AG09309 (cell line): Measurements from ENCODE around the gene SMARCD1.
A peak's percentile ranks its signal among the peaks of the same experiment; 100 is the strongest.

Experiments
- DNase-seq: peaks from one replicate; pipeline ENCODE4 v3.0.0-alpha.2; 2010; ENCODE audit warnings: low read depth
- H3K4me3 ChIP-seq: 2 replicates; pipeline ENCODE4 v1.5.1; 2011; ENCODE audit warnings: mild to moderate bottlenecking, low read depth, low read length, moderate library complexity; ENCODE audit not compliant: control insufficient read depth
- TF ChIP-seq, protein P1 (sequence below): IDR thresholded peaks from 2 replicates; pipeline ENCODE4 v1.5.1; 2011; ENCODE audit warnings: mild to moderate bottlenecking, low read depth, low read length, inconsistent platforms; ENCODE audit not compliant: insufficient read depth, control insufficient read depth; ENCODE audit errors: missing control alignments

Gene SMARCD1

GRCh38 chr12:50050410-50051098 is 34.6 kb upstream of the SMARCD1 start:
- H3K4me3 ChIP-seq: peak overlapping the region; percentile 26

DNA sequence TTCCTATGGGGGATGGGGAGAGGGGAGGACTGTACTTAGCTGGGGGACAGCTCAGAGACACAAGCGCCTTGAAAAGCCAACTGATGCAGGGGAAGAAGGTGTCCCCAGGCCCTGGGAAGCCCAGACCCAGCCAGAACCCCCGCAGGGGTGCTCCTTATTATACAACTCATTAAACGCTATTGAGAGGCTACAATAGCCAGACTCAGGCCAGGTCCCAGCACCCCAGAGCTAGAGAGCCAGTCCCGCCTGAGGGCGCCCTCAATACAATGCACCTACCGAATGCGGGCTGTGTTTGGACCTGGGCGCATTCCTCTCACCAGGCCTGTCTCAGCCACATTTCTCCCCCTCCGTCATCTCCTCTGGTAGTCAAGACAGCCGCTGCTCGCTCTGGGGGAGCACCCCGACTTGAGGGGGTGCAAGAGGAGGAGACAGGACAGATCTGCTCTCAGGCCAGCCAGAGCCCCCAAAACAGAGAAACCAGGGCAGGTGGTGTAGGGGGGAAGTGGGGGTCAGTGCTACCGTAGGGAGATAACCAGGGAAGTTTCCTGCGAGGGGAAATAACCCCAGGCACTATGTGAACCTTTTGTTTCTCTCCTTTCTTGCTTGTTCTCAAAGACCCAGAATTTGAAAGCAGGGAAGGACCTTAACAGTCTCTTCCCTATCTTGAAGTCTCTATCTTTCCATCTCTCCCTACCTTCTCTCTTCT is 33.9 kb upstream of the SMARCD1 start:
- TF ChIP-seq, protein P1, sequence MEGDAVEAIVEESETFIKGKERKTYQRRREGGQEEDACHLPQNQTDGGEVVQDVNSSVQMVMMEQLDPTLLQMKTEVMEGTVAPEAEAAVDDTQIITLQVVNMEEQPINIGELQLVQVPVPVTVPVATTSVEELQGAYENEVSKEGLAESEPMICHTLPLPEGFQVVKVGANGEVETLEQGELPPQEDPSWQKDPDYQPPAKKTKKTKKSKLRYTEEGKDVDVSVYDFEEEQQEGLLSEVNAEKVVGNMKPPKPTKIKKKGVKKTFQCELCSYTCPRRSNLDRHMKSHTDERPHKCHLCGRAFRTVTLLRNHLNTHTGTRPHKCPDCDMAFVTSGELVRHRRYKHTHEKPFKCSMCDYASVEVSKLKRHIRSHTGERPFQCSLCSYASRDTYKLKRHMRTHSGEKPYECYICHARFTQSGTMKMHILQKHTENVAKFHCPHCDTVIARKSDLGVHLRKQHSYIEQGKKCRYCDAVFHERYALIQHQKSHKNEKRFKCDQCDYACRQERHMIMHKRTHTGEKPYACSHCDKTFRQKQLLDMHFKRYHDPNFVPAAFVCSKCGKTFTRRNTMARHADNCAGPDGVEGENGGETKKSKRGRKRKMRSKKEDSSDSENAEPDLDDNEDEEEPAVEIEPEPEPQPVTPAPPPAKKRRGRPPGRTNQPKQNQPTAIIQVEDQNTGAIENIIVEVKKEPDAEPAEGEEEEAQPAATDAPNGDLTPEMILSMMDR: no peak
- no peak overlapping the region for H3K4me3 ChIP-seq
- DNase-seq: no peak

More at GRCh38 chr12:50050410-50051098, 34.6 kb upstream of the SMARCD1 start:
- TF ChIP-seq, protein P1: no peak
- DNase-seq: no peak

DNA sequence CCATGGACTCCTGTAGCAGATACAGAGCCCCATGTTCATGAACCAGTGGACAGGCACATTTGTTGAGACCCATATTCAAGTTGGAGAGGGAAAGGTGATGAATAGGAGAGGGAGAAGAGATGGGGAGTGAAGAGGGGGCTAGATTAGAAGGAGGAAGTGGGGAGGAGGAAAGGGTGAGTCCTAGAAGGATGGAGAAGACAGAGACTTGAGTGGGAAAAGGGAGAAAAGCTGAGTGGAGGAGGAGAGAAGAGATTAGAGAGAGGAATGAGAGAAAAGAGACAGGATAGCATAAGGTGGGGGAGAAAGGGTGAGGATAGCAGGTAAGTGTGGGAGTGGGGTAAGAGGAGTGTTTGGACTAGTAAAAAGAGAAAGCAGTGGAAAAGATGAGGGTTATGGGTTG is 32.6 kb upstream of the SMARCD1 start:
- H3K4me3 ChIP-seq: no peak overlapping the region
- DNase-seq: no peak
- TF ChIP-seq, protein P1: no peak

- TF ChIP-seq, protein P1: no peak
- DNase-seq: no peak
- no peak overlapping the region for H3K4me3 ChIP-seq
Observed at GRCh38 chr12:50052964-50053363, 32.2 kb upstream of the SMARCD1 start.

GRCh38 chr12:50053583-50053982 is 31.6 kb upstream of the SMARCD1 start:
- TF ChIP-seq, protein P1: no peak
- DNase-seq: no peak
- no peak overlapping the region for H3K4me3 ChIP-seq

DNA sequence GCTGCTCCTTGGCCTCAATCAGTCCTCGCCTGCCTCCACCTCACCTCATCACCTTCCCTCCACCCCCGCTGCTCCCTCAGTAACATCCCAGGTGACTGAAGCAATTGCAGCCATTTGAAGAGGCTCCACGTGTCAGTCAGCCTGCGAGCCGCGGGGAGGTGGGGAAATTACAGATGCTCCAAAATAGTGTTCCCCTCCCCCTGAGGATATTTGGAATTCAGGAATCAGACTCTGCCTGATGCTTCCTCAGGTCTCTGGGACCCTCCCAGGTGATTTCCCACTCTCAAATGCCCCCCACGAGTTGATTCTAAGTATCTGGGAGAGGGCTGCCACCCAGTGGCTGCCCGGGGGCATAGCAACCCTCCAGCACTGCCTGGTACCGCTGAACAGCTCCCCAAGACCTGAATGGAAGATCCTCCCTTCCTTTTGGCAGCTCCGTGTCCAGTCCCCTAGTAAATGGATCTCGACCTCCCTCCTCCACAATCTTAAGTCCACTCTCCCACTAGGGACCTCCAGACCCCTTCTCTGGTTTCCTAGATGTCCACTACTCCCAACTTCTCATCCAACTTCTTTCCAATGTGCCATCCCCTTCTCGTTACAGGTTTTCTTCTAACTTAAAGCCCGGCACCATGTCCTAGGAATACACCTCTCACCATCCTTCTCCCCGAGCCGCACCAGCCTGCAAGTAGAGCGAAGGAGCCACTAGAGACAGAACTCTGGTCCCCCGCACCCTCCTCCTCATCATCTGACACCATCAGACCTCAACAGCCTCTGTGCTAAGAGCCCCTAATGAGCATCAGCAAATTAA is 29.1 kb upstream of the SMARCD1 start:
- no peak for DNase-seq
- no peak overlapping the region for H3K4me3 ChIP-seq
- TF ChIP-seq, protein P1: peak; percentile 97
